Activated naive CD4-positive, alpha-beta T cell treated with anti-CD3 and anti-CD28 coated beads for 36 hours (primary cell): Measurements from ENCODE around the gene PRRX1. TPM values are rescaled to one million over a fixed set of nuclear protein-coding genes. Genes with fewer than 3 reads are reported as not detected.

Experiments
- CTCF ChIA-PET: fragments of 350-600 bp; sonication (Branson Sonifier 250); formaldehyde crosslinking; loops from one replicate; lab custom pipeline; 2021; ENCODE audit warnings: antibody characterized with exemption; lab: Charles Lee
- DNase-seq: peaks from one replicate; pipeline ENCODE4 v3.0.0-alpha.2; 2020
- H3K27ac Mint-ChIP-seq: one replicate; pipeline ENCODE4 v1.8.0; 2021; ENCODE audit warnings: mild to moderate bottlenecking, mixed read lengths
- H3K27me3 Mint-ChIP-seq: one replicate; pipeline ENCODE4 v1.8.0; 2021; ENCODE audit warnings: low read depth, mixed read lengths
- H3K36me3 Mint-ChIP-seq: one replicate; pipeline ENCODE4 v1.8.0; 2021; ENCODE audit warnings: low read depth, mixed read lengths
- H3K4me1 Mint-ChIP-seq: one replicate; pipeline ENCODE4 v1.8.0; 2021; ENCODE audit warnings: low read depth, mixed read lengths
- H3K4me3 Mint-ChIP-seq: one replicate; pipeline ENCODE4 v1.8.0; 2021; ENCODE audit warnings: mild to moderate bottlenecking, moderate library complexity, mixed read lengths
- H3K9me3 Mint-ChIP-seq: one replicate; pipeline ENCODE4 v1.8.0; 2021; ENCODE audit warnings: mixed read lengths
- intact Hi-C: fragments of 100-400 bp; cut with micrococcal nuclease; formaldehyde crosslinking; loops from one replicate; pipeline ENCODE4 v1.15.1; 2023
- total RNA-seq, 2 experiments: library from RNA; stranded (reverse); gene quantifications; one replicate each; pipeline ENCODE4 v1.2.3, GENCODE V29; 2021

The PRRX1 gene
- total RNA-seq, 2 experiments from 2014 or later: not detected

- Mint-ChIP-seq H3K27ac (no peak overlapping the region), H3K4me1 (no peaks in the 10 kb centered on the region), H3K9me3 (no peaks in the 10 kb centered on the region), H3K36me3 (no peaks in the 10 kb centered on the region), H3K27me3 (peaks cover 30% of the 10 kb centered on the region), H3K4me3 (no peak overlapping the region)
- DNase-seq: no peak
- intact Hi-C loops: no loop called here
- CTCF ChIA-PET: interaction anchor here (1.3 kb wide), 1 partner anchor 9 kb away, joined by 6 read pairs; no protein-coding TSS in a partner anchor
Observed at GRCh38 chr1:170680428-170680827, 16.5 kb downstream of the PRRX1 start.

- intact Hi-C loops: no loop called here
- DNase-seq: no peak
- H3K4me1 Mint-ChIP-seq: no peaks in the 10 kb centered on the region
- peaks cover 33% of the 10 kb centered on the region for H3K27me3 Mint-ChIP-seq
- H3K9me3 Mint-ChIP-seq: no peaks in the 10 kb centered on the region
- CTCF ChIA-PET: no interaction called here
- no peak overlapping the region for H3K27ac Mint-ChIP-seq
- H3K36me3 Mint-ChIP-seq: no peaks in the 10 kb centered on the region
- H3K4me3 Mint-ChIP-seq: no peak overlapping the region
Observed at GRCh38 chr1:170682169-170682568, 18.2 kb downstream of the PRRX1 start.

- DNase-seq: no peak
- no peaks in the 10 kb centered on the region for H3K4me1 Mint-ChIP-seq
- CTCF ChIA-PET: no interaction called here
- no peaks in the 10 kb centered on the region for H3K9me3 Mint-ChIP-seq
- intact Hi-C loops: no loop called here
- H3K27me3 Mint-ChIP-seq: peaks cover 33% of the 10 kb centered on the region
- no peak overlapping the region for H3K27ac Mint-ChIP-seq
- no peak overlapping the region for H3K4me3 Mint-ChIP-seq
- H3K36me3 Mint-ChIP-seq: no peaks in the 10 kb centered on the region
Observed at GRCh38 chr1:170682809-170683208, 18.9 kb downstream of the PRRX1 start.

GRCh38 chr1:170685166-170685565 lies 21.2 kb downstream of the PRRX1 start:
- intact Hi-C loops: no loop called here
- CTCF ChIA-PET: interaction anchor here (0.7 to 0.9 kb wide), 2 partner anchors 9 to 757 kb away, joined by 3 read pairs; no protein-coding TSS in a partner anchor
- Mint-ChIP-seq H3K27me3 (peaks cover 30% of the 10 kb centered on the region), H3K4me1 (no peaks in the 10 kb centered on the region), H3K9me3 (no peaks in the 10 kb centered on the region), H3K4me3 (no peak overlapping the region), H3K36me3 (no peaks in the 10 kb centered on the region), H3K27ac (no peak overlapping the region)
- no peak for DNase-seq

GRCh38 chr1:170686291-170686690 lies 22.4 kb downstream of the PRRX1 start:
- Mint-ChIP-seq H3K4me3 (no peak overlapping the region), H3K9me3 (no peaks in the 10 kb centered on the region), H3K27ac (no peak overlapping the region), H3K27me3 (peaks cover 30% of the 10 kb centered on the region), H3K4me1 (no peaks in the 10 kb centered on the region), H3K36me3 (no peaks in the 10 kb centered on the region)
- no peak for DNase-seq
- intact Hi-C loops: no loop called here
- CTCF ChIA-PET: interaction anchor here (0.6 kb wide), 1 partner anchor 357 kb away, joined by 4 read pairs; no protein-coding TSS in a partner anchor

- DNase-seq: no peak
- intact Hi-C loops: no loop called here
- Mint-ChIP-seq H3K4me1 (no peaks in the 10 kb centered on the region), H3K27me3 (peaks cover 32% of the 10 kb centered on the region), H3K4me3 (no peak overlapping the region), H3K9me3 (no peaks in the 10 kb centered on the region), H3K36me3 (no peaks in the 10 kb centered on the region), H3K27ac (no peak overlapping the region)
- CTCF ChIA-PET: interaction anchor here (0.6 kb wide), 1 partner anchor 23 kb away, joined by 3 read pairs; no protein-coding TSS in a partner anchor
Observed at GRCh38 chr1:170687621-170688020, 23.7 kb downstream of the PRRX1 start.

GRCh38 chr1:170691258-170691657 lies 27.3 kb downstream of the PRRX1 start:
- intact Hi-C loops: no loop called here
- H3K4me3 Mint-ChIP-seq: no peak overlapping the region
- no peak for DNase-seq
- H3K27me3 Mint-ChIP-seq: peaks cover 18% of the 10 kb centered on the region
- H3K36me3 Mint-ChIP-seq: no peaks in the 10 kb centered on the region
- no peaks in the 10 kb centered on the region for H3K9me3 Mint-ChIP-seq
- H3K27ac Mint-ChIP-seq: no peak overlapping the region
- CTCF ChIA-PET: no interaction called here
- H3K4me1 Mint-ChIP-seq: no peaks in the 10 kb centered on the region

- H3K27ac Mint-ChIP-seq: no peak overlapping the region
- CTCF ChIA-PET: interaction anchor here (0.7 to 1.0 kb wide), 2 partner anchors 108 to 237 kb away, joined by 4 read pairs; no protein-coding TSS in a partner anchor
- no peak for DNase-seq
- intact Hi-C loops: no loop called here
- no peaks in the 10 kb centered on the region for H3K36me3 Mint-ChIP-seq
- no peaks in the 10 kb centered on the region for H3K4me1 Mint-ChIP-seq
- H3K4me3 Mint-ChIP-seq: no peak overlapping the region
- no peaks in the 10 kb centered on the region for H3K9me3 Mint-ChIP-seq
- H3K27me3 Mint-ChIP-seq: peaks cover 13% of the 10 kb centered on the region
Observed at GRCh38 chr1:170692866-170693575, 29.1 kb downstream of the PRRX1 start.

- Mint-ChIP-seq H3K4me1 (no peaks in the 10 kb centered on the region), H3K36me3 (no peaks in the 10 kb centered on the region), H3K4me3 (no peak overlapping the region), H3K9me3 (no peaks in the 10 kb centered on the region), H3K27me3 (peaks cover 11% of the 10 kb centered on the region), H3K27ac (no peak overlapping the region)
- no peak for DNase-seq
- CTCF ChIA-PET: no interaction called here
- intact Hi-C loops: no loop called here
Observed at GRCh38 chr1:170694172-170694926, 30.4 kb downstream of the PRRX1 start.

GRCh38 chr1:170695955-170696590 lies 32.1 kb downstream of the PRRX1 start:
- Mint-ChIP-seq H3K9me3 (no peaks in the 10 kb centered on the region), H3K36me3 (no peaks in the 10 kb centered on the region), H3K27ac (no peak overlapping the region), H3K4me1 (no peaks in the 10 kb centered on the region), H3K27me3 (peaks cover 7% of the 10 kb centered on the region), H3K4me3 (no peak overlapping the region)
- CTCF ChIA-PET: no interaction called here
- intact Hi-C loops: no loop called here
- no peak for DNase-seq

GRCh38 chr1:170696591-170697290 lies 32.8 kb downstream of the PRRX1 start:
- Mint-ChIP-seq H3K9me3 (no peaks in the 10 kb centered on the region), H3K4me1 (no peaks in the 10 kb centered on the region), H3K27me3 (peaks cover 7% of the 10 kb centered on the region), H3K27ac (no peak overlapping the region), H3K36me3 (no peaks in the 10 kb centered on the region), H3K4me3 (no peak overlapping the region)
- DNase-seq: no peak
- intact Hi-C loops: no loop called here
- CTCF ChIA-PET: no interaction called here

GRCh38 chr1:170697316-170697715 lies 33.4 kb downstream of the PRRX1 start:
- Mint-ChIP-seq H3K36me3 (no peaks in the 10 kb centered on the region), H3K9me3 (no peaks in the 10 kb centered on the region), H3K4me3 (no peak overlapping the region), H3K27ac (no peak overlapping the region), H3K27me3 (peaks cover 7% of the 10 kb centered on the region), H3K4me1 (no peaks in the 10 kb centered on the region)
- CTCF ChIA-PET: no interaction called here
- intact Hi-C loops: no loop called here
- DNase-seq: no peak
